ENCODE measurements around the gene TBC1D5. TPM values are rescaled to one million over a fixed set of nuclear protein-coding genes. Genes with fewer than 3 reads are reported as not detected.

TBC1D5 gene
- total and polyA plus RNA-seq, 2 of the 8 experiments (the other 6 are each of a cell fraction or from before 2014, with no cell fraction given), result 11.0 to 22.9 TPM

DNA sequence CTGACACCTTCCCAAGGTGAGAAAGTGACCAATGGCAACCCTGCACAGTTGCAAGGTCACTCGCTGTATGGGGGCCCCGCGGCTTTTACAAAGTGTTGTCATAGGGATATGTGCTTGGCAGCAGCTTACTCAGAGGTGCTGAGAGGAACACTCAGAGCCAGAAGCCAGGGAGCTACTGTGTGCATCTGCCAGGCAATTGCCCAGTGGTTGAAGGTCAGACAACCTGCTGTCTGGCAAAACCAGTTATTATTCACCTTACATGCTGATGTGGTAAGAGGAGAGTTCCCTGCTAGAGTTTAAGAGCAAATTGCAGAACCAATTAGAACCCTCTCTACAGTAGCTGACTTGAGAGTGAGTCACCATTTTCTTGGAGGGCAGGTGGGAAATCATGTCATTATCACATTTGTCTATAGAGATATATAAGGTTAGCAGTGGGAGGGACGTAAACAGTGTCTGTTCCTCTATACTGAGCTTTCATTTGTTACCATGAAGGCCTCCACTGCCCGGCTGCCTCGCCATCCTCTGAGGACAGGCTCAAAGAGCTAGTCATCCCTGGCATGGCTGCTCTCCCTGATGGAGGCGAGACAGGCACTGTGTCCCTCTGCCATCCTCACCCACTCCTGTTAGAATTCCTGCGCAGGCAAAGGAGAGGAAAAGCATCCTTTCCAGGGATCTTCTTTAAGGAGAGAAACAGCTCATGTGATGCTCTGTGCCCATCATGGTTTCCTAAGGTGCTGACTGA, 583.3 kb downstream of the TBC1D5 start:
- no peaks in the 10 kb centered on the region for H3K79me1 ChIP-seq (ENCODE audit: low read depth, low read length)
- POLR2A ChIA-PET (ENCODE audit: partially characterized antibody), result no interaction called here
- no peak overlapping the region for H2BK12ac ChIP-seq (ENCODE audit: low read depth, low read length)
- no peaks in the 10 kb centered on the region for H3K23me2 ChIP-seq (ENCODE audit: low read depth, low read length)
- no peak overlapping the region for H3K14ac ChIP-seq (ENCODE audit: insufficient read length)
- H3K56ac ChIP-seq (replicated peaks; ENCODE audit: insufficient read length, low read depth, low read length), result no peak overlapping the region
- H3K9me3 ChIP-seq (ENCODE audit: insufficient read depth in 2 of 2, low read depth in 1 of 2, low read length in 1 of 2), result no peaks in the 10 kb centered on the region
- CTCF ChIA-PET (ENCODE audit: partially characterized antibody), result interaction anchor here (0.8 to 1.4 kb wide), 4 partner anchors 20 to 558 kb away, joined by 3 to 4 read pairs (median 4); no protein-coding TSS in a partner anchor
- no peak overlapping the region for H4K91ac ChIP-seq (replicated peaks; ENCODE audit: insufficient read length, low read length)
- no peak overlapping the region for H3K9ac ChIP-seq (replicated peaks in 1 of 4; ENCODE audit: extremely low read depth in 1 of 4, low read depth in 3 of 4, low read length in 3 of 4)
- H2BK120ac ChIP-seq (replicated peaks; ENCODE audit: low read depth, low read length), result no peak overlapping the region
- no peaks in the 10 kb centered on the region for H4K20me1 ChIP-seq (replicated peaks in 1 of 2; ENCODE audit: control insufficient read depth in 1 of 2, insufficient read depth in 2 of 2, low read length in 2 of 2)
- no peak overlapping the region for H4K5ac ChIP-seq (ENCODE audit: insufficient read length, low read depth, low read length)
- H2AFZ ChIP-seq (ENCODE audit: low read length), result no peak overlapping the region
- no peak overlapping the region for H3K23ac ChIP-seq (ENCODE audit: insufficient read length)
- no peak for DNase-seq (ENCODE audit: low read depth in 1 of 2, low spot score in 2 of 2)
- H3K27ac ChIP-seq (ENCODE audit: low read depth, low read length), result no peak overlapping the region
- no peaks in the 10 kb centered on the region for H3K36me3 ChIP-seq (ENCODE audit: control insufficient read depth in 2 of 4, insufficient read depth in 4 of 4, low read length in 3 of 4)
- H3K4me2 ChIP-seq (ENCODE audit: insufficient read depth in 1 of 2, low read depth in 2 of 2, low read length in 2 of 2), result no peak overlapping the region
- 96% methylated on average over 8 of the region's 8 CpGs; no CpG with 5 or more reads in 1 of the 2 experiments for WGBS, 2 experiments (ENCODE audit: extremely low coverage in 1 of 2, insufficient coverage in 1 of 2, insufficient read length in 1 of 2, insufficient replicate concordance in 2 of 2, low coverage in 1 of 2, low lambda C conversion rate in 2 of 2, missing lambda C conversion rate in 1 of 2)
- no peak overlapping the region for H2BK15ac ChIP-seq (ENCODE audit: low read length)
- no peak overlapping the region for H2BK20ac ChIP-seq (ENCODE audit: low read length)
- H3K4ac ChIP-seq (replicated peaks; ENCODE audit: insufficient read length, low read depth, low read length), result no peak overlapping the region
- no peak overlapping the region; the same call in 1 of the 2 replicates for H4K8ac ChIP-seq (ENCODE audit: extremely low read depth, insufficient read depth, low read length)
- peaks cover 0 to 1% (median 0%) of the 10 kb centered on the region in 4 experiments; a peak in 1 of 7 replicates for H3K27me3 ChIP-seq (replicated peaks in 1 of 4; ENCODE audit: control insufficient read depth in 3 of 4, extremely low read depth in 1 of 4, insufficient read depth in 3 of 4, low read length in 3 of 4)
- no peak overlapping the region for H3K18ac ChIP-seq (ENCODE audit: extremely low read depth, low read length)
- TF ChIP-seq, protein P1, sequence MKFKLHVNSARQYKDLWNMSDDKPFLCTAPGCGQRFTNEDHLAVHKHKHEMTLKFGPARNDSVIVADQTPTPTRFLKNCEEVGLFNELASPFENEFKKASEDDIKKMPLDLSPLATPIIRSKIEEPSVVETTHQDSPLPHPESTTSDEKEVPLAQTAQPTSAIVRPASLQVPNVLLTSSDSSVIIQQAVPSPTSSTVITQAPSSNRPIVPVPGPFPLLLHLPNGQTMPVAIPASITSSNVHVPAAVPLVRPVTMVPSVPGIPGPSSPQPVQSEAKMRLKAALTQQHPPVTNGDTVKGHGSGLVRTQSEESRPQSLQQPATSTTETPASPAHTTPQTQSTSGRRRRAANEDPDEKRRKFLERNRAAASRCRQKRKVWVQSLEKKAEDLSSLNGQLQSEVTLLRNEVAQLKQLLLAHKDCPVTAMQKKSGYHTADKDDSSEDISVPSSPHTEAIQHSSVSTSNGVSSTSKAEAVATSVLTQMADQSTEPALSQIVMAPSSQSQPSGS (IDR thresholded peaks at IDR 0.05; ENCODE audit: low read length), result no peak
- TF ChIP-seq SIX5 (IDR thresholded peaks at IDR 0.05; ENCODE audit: low read depth, low read length) (no peak), CEBPB (IDR thresholded peaks at IDR 0.05; ENCODE audit: low read depth, low read length) (no peak)
- H3K4me1 ChIP-seq (replicated peaks in 1 of 4; ENCODE audit: control insufficient read depth in 3 of 4, insufficient read depth in 4 of 4, low read length in 3 of 4), result no peaks in the 10 kb centered on the region
- no peak overlapping the region for H2BK5ac ChIP-seq (ENCODE audit: low read depth, low read length)
- H3K4me3 ChIP-seq (ENCODE audit: extremely low read depth in 1 of 4, insufficient read depth in 2 of 4, low read depth in 3 of 4, low read length in 4 of 4), result no peak overlapping the region
- H2AK5ac ChIP-seq (ENCODE audit: low read depth, low read length), result no peak overlapping the region
- FAIRE-seq, result no peak
- H3K79me2 ChIP-seq (ENCODE audit: control insufficient read depth in 1 of 2, insufficient read depth in 2 of 2, low read length in 2 of 2), result no peaks in the 10 kb centered on the region
